Left ventricle myocardium superior (tissue), 1 donor: ENCODE results near the gene PNLIPRP1. TPM values are rescaled to one million over a fixed set of nuclear protein-coding genes. Genes with fewer than 3 reads are reported as not detected.

Source experiments
- ATAC-seq: fragments of 200-7000 bp; cut with Tn5 transposase; one replicate; pipeline ENCODE4 v1.9.1; 2020; ENCODE audit warnings: mild to moderate bottlenecking, moderate library complexity
- DNase-seq: peaks from one replicate; pipeline ENCODE4 v3.0.0-alpha.2; 2020
- intact Hi-C: fragments of 100-400 bp; cut with micrococcal nuclease; formaldehyde crosslinking; loops from one replicate; pipeline ENCODE4 v1.11.0; 2022
- total RNA-seq: library from RNA; stranded (reverse); fragmentation: NEBNext Ultra II Directional; extraction: Animal tissue kit (Norgen Biotek cat#: 25700); gene quantifications from one replicate; pipeline ENCODE4 v1.2.1, GENCODE V29; 2021
- donor health status: DM: no; HTN: yes; CAD: no; lungs with severe emphysema.

PNLIPRP1 gene
- total RNA-seq, 1 donor from 2014 or later = not detected

DNA sequence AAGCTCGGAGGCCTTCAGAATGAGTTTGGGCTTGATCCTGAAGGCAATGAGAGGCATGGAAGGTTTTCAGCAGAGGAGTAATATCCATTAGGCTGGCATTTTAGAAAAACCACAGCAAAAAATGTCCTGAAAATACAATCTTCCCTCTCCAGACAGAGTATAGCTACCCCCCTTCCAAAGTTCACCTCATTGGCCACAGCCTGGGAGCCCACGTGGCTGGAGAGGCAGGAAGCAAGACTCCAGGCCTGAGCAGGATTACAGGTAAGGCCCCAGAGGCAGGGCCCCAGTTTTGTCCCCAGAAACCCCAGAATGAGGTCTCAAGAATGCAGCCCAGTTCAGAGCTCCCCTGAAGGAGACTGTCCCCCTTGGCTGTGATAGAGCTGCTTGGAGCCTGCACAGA, 5.3 kb downstream of the PNLIPRP1 start:
- DNase-seq = no peak
- intact Hi-C loops = no loop called here
- ATAC-seq = no peak

DNA sequence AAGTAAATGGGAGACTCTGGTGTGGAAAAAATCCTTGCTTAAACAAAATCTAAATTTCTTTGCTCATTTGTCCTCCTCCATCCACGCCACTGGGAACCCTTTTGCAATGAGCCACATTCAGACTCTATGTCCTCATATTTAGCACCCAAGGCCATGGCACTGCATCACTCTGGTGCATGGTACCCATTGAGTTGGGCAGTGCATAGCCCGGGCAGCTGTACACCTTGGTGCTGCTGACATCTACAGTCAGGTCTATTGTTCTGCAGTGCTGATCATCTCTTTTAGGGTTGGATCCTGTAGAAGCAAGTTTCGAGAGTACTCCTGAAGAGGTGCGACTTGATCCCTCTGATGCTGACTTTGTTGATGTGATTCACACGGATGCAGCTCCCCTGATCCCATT, 6.8 kb downstream of the PNLIPRP1 start:
- DNase-seq (no peak), ATAC-seq (no peak)
- intact Hi-C loops = no loop called here

DNA sequence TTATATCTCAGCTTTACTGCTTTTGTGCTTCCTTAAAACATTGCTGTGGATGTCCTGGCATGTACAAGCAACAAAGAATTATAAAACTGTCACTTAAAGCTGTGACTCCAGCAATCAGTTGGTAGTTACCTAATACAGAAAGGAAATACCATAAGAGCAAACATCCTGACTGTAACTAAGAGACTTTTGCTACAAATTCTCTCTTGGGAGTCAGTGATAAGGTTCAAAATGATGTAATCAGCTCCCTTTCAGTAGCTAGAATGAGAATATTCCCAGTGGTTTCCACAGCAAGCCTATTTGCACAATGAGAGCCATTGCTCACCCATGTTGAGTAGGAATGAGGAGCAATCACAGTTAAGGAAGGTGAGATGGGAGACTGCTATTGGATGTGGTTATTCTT, 7.6 kb downstream of the PNLIPRP1 start:
- intact Hi-C loops = no loop called here
- no peak for ATAC-seq
- no peak for DNase-seq

DNA sequence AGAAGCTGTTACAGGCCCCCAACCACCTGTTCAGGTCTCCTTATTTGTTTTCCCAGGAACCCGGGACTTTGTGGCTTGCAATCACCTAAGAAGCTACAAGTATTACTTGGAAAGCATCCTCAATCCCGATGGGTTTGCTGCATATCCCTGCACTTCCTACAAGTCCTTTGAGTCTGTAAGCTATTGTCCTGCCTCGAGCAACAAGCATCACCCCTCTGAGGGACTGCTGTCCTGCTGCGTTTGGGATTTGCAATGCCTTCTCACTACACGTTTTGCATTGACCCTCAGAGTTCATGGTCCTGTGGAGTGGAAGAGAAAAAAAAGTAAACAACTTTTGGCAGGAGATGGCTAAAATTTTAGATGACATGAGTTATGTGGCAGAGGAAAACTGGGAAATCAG, 9.2 kb downstream of the PNLIPRP1 start:
- DNase-seq (no peak), ATAC-seq (no peak)
- intact Hi-C loops = no loop called here

DNA sequence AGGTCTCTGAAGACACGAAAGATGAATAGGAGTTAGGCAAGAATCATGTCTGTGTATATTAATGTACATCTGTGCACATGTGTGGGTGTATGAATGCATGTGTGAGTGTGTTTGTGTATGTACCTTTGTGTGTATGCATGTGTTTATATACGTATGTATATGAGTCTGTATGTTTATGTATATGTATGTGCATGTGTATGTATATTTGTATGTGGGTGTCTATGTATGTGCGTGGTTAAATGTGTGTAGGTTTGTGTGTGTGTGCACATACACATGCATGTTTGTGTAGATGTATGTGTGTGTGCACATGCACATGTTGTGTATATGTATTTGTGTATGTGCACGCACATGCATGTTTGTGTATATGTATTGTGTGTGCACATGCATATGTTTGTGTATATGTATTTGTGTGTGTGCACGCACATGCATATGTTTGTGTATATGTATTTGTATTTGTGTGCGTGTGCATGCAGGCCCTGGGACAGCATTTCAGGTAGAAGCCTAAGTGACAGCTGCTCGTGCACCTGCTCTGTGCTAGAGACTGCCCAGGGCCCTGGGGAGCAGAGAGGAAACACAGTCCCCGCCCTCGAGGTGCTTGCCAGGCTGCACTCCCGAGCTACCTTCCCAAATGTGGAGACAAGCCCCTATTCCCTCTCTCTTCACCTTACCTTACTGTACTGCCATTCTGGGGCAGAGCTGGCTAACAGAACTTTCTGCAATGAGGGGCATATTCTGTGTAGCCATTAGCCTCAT, 12.1 kb downstream of the PNLIPRP1 start:
- ATAC-seq (no peak), DNase-seq (no peak)
- intact Hi-C loops = no loop called here

DNA sequence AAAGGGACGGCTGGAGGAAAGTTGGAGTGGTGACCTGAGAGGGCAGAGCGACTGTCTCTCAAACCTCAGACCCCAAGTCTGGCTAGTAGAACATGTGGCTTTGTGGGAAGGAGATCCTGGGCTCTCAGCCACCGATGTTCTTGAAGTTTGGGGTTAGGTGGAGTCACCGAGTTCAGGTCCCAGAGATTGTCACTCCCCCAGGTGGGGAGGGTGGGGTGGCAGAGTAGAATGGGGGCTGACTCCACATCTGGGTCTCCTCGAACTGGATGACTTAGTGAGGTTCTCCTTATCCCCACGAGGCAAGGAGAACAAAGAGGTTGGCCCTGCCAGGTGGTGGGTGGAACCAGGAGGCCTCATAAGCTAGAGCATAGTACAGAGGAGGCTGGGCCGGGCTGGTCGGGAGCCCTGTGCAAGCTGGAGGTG, 15.3 kb downstream of the PNLIPRP1 start:
- ATAC-seq = no peak
- intact Hi-C loops = no loop called here

DNA sequence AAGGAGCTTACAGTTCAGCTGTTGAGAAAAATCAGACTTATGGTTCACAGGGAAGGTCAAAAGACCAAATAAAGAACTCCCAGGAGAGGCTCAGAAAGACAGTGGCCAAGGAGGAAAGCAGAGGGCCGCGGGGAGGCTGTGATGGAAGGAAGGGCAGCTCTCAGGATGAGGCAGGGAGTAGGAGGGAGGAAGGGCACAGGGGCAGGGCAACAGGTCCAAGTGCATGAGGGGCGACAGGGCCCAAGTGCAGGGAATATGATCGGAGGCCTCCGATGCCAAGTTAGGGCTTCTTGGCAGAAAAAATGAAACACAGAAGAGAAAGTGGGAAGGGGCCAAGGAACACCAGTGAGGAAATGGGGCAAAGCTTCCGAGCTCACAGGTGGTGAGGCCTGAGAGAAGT, 16.6 kb downstream of the PNLIPRP1 start:
- intact Hi-C loops = no loop called here

More for the DNA sequence above, 15.3 kb downstream of the PNLIPRP1 start:
- no peak for DNase-seq

DNA sequence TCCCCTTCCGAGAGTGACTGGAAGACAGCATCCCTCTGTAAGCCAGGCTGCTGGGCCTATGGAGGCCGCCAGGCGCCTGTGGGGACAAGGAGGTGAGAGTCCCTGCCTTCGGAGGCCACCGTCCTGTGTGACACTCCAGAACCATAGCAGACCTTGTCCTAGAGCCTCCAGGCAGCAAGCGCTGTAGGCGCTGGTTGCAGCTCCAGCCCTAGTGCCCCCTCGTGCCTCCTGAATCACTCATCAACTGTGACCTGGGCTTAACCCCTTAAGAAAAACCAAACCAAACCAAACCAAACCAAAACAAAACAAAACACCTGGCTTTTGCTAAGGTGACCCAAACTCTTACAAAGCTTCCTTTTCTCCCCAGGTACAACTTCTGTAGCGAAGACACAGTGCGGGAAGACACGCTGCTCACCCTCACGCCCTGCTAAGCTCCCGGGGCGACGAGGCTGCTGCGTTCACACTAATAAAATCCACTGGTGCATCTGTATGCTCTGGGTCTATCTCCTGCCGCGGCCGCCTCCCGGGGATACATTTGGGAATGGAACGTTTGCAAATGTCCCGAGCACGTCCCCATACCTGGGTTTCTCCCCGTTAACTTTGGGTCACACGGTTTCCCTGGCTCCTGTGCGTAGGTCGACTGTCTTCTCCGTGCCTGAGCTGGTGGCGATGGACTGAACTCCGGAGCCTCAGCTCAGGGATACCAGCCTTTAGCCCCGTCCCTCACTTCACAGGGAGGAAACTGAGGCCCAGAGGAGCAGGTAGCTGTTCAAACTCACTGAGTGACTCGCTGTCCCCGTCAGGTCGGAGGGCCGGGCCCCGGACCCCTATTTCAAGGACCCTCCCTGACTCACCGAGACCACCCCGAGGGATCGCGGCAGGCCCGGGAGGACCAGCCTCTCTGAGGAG, 18.2 kb downstream of the PNLIPRP1 start:
- peak; percentile 47 for ATAC-seq

More for the DNA sequence above, 16.6 kb downstream of the PNLIPRP1 start:
- ATAC-seq (no peak), DNase-seq (no peak)

DNA sequence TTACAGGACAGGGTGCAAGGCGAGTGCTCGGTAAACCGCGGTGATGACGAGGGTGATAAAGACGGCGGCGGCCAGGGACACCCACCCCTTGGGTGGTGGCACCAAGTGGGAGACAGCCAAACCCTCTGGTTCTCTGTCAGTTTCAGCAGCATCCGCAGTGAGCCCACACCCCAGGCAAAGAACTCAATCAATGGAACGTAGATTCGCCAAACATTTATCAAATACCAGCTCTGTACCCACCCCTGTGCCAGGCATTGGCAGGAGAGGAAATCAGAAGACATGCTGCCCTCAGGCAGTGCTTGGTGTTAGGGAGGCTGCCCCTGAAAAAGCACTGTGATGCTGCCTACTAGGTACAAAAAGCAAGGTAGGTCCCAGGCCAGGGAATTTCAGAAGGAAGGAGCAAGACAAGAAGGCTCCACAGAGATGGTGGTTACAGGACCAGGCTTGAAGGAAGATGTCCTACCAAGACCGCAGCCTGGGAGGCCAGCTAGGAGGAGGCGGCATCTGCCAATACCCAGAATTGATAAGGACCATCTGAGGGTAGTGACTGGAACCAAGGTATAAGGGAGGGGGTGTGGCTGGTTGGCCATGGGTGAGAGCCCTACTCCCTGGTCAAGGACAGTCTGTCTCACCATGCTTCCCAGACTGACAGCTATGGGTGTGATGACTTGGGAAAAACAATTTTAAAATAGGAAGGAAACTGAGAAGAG, 19.8 kb downstream of the PNLIPRP1 start:
- intact Hi-C loops = no loop called here
- ATAC-seq = no peak

More for the DNA sequence above, 18.2 kb downstream of the PNLIPRP1 start:
- intact Hi-C loops = no loop called here
- DNase-seq = no peak

DNA sequence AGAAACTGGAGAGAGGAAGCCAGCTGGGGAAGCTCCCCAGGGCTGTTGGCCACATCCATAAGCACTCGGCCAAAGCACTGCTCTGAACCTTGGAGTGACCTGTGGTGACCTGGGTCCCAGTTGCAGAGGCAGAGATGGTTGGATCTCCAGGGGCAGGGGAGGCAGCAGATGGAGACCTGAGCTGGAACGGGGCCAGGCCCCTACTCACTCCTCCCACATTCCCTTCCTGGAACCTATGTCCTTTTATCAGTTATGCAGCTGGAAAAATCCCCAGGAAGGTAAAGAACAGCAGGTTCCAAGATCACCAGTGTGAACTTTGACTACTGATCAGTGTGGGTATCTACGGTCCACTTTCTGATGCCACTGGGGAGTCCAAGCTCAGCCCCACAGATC, 20.4 kb downstream of the PNLIPRP1 start:
- ATAC-seq (no peak), DNase-seq (no peak)
- intact Hi-C loops = no loop called here

More for the DNA sequence above, 19.8 kb downstream of the PNLIPRP1 start:
- no peak for DNase-seq

DNA sequence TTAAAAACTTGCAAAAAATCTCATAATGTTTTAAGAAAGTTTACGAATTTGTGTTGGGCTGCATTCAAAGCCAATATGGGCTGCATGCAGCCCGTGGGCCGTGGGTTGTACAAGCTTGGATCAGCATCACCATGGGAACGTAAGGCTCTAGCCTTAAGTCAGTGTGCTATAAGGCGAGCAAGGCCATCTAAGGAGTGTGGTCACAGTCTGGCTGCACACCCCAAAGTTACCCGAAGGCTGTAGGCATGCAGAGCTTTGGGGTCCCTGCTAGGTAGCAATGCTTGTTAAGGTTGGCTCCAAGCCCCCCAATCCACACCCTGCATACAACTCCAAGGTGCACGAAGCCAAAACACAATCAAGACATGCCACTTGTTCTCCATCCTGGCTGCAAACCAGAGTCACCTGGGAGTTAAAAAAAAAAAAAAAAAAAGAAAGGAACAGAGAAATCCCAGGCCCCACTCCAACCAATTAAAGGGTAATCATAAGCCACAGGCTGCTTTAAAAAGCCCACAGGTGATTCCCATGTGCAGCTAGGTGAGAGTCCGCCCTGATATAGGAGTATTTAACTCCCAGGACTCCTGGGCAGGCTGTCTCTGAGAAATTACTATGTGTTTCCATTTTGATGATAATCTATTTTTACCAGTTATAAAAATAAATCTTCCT, 21.5 kb downstream of the PNLIPRP1 start:
- DNase-seq = no peak
- intact Hi-C loops = no loop called here
- ATAC-seq = no peak

DNA sequence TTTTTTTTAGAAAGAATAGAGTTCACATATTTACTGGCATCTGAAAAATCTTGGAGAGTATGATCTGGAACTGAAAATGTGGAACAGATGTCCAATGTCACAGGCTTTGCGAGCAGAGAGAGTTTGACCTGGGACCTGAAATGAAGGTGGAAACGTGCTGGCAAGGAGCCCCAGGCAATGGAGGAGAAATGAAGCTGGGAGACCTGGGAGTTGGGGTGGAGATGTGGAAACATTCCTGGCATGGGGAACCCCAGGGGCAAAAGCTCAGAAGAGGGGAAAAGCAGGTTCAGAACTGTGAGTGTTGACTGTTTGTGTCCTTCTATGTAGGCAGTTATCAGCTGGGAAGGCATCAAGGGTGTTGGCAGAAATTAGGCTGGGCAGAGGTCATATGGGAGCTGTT, 22.7 kb downstream of the PNLIPRP1 start:
- no peak for ATAC-seq
- no peak for DNase-seq
- intact Hi-C loops = no loop called here

DNA sequence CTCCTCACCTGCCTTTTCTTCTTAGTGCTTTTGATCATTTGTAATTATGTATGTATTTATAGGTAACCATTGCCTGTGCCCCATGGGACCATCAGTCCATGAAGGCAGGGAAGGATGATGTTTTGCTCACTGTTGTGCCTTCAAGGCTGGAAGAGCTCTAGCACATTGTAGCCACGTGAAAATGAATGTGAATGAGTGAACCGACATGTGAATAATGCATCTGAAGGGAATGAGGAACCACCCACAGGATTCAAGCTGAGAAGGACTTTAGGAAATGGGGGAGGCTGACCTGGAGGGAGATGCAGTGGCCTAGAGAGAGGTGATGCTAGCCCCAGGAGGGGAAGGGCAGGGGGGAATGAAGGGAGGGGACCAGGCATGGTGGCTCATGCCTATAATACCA, 24.0 kb downstream of the PNLIPRP1 start:
- no peak for ATAC-seq
- intact Hi-C loops = no loop called here
- DNase-seq = no peak

DNA sequence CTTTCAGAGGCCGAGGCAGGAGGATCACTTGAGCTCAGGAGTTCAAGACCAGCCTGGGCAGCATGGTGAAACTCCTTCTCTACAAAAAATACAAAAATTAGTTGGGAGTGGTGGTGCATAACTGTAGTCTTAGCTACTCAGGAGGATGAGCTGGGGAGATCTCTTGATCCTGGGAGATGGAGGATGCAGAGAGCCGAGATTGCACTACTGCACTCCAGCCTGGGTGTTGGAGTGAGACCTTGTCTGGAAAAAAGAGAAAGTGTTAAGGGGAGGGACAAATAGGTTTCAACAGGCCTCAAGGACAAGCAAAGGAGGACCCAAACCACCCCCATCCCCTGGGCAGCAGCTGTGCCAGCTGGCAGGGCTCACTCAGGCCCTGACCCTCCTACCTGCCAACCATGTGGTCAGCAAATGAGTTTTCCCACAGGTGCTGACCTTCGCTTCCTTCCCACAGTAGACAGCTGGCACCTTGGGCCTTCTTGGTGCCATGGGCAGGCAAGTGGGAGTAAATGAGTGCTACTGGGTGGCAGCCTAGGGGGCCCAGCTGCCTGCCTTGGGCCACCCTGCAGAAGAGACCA, 24.5 kb downstream of the PNLIPRP1 start:
- intact Hi-C loops = no loop called here
- no peak for DNase-seq
- no peak for ATAC-seq

DNA sequence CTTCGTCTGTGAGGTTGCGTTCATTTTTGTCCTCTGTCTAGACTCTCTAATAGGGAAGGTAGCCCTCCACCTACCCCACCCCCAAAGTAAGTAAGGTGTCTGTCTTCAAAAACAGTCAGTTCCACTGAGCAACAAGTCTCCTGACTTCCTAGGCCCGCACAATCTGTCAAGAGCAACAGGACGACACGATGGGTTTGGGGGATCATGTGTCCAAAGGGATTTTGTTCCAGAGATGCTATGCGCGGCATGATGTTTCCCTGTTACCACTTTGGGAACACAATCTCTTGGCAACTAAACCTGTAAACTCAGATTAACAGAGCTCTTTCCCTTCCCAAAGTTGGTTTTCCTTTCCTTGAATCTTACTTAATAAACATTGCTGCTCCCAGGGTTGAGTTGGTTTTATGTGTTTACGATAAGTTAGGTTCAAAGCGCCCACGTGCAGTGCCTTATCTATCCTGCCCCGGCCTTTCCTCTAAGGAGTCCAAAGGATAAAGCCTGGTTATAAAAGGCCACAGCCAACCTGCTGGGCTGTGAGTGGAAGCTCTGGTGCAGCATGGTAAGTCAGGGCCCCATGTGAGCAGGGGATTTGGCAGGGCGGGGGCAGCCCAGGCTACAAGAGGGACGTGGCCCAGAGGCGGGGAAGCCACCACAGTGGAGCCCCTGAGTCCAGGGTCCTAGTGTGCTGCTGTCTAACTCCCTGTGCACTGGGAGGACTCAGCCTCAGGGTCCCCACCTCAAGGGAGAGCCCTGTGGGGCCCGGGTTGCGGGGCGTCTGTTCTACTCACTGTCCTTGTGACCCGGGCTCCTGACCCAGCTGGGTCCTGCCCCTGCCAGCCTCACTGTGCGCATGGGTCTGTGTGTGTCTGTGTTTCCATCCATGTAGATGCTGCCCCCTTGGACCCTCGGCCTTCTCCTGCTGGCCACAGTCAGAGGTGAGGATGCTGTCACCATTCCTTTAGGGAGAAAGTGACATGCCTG, 30.0 kb downstream of the PNLIPRP1 start, which contains the start of gene PNLIPRP2:
Gene PNLIPRP2 (plus strand): TSS at position 531 of the 978 bp plus-strand sequence.
- intact Hi-C loops = no loop called here
- no peak for DNase-seq
- ATAC-seq = no peak

DNA sequence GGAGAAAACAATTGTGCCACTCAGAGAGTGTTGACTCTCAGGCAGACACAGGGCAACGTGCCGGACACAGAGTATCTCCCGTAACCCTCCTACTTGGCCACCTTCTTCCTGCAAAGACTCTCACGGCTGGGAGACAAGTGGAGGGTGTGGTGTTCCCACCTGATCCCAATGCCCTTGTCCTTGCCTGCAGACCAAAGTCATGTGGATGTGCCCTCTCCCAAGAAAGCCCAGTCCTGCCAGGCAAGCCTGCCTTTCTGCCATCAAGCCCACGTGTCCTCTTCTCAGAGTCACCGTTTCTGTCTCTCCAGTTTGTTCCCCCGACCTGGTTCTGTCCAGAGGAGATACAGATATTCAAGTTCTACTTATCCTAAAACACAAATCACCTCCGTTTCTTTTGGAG, 30.7 kb downstream of the PNLIPRP1 start:
- DNase-seq = no peak
- intact Hi-C loops = no loop called here
- no peak for ATAC-seq

DNA sequence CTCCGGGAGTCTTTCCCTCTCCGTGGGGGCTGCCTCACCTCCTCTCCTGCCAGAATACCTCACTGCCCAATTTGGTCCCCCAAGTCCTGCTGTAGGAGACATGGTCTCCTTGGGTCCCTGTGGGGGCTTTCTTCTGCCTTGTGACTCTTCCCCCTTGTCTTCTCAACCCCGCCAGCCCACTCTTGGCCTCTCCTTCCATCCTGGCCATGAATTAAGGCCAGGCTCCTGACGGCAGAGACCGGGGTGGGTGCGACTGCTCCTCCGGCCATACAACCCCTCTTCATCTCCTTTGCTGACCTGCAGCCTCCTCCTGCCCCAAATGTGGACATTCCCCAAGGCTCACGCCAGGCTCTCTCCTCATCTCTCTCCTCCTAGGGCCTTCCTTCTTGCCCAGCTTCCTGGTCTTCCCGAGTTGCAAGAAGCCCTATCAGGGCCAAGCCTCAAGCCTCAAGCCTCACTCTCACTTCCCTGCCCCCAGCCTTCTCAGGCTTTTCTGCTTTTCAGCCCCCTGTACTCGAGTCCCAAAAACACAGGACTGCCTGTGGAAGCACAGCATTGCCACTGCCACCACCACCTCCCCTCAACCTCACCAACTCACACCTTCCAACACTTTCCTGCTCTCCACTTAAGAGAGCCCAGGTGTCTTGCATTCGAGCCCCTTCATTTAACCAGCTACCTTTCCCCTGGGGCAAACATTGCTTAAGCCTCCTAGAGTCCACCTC, 31.3 kb downstream of the PNLIPRP1 start:
- ATAC-seq = no peak
- no peak for DNase-seq
- intact Hi-C loops = no loop called here
